Panc1 (cell line): ENCODE data around the gene DNTT.

Source experiments
- POLR2AphosphoS5 ChIP-seq: IDR thresholded peaks from 2 replicates; pipeline ENCODE4 v1.6.1; 2012; ENCODE audit warnings: mild to moderate bottlenecking, low read depth, low read length, moderate library complexity
- SIN3A ChIP-seq: IDR thresholded peaks from 2 replicates; pipeline ENCODE4 v1.6.1; 2012; ENCODE audit warnings: low read depth, mild to moderate bottlenecking, low read length, moderate library complexity, borderline replicate concordance; ENCODE audit not compliant: insufficient read depth
- TCF7L2 ChIP-seq: IDR thresholded peaks from 2 replicates; pipeline ENCODE4 v1.6.1; 2011; ENCODE audit warnings: mild to moderate bottlenecking, low read depth, low read length, inconsistent platforms
- TF ChIP-seq, protein P1 (sequence below): fragments of 450-650 bp; IDR thresholded peaks from 2 replicates; pipeline ENCODE4 v1.5.1; 2017; ENCODE audit warnings: mild to moderate bottlenecking
- TF ChIP-seq, protein P2 (sequence below), 2 experiments: IDR thresholded peaks; 2 replicates each; pipeline ENCODE4 v1.6.1; 2011 to 2012; ENCODE audit warnings: low read depth in 2 of 2, control low read depth in 1 of 2, low read length in 1 of 2, mild to moderate bottlenecking in 1 of 2, moderate library complexity in 1 of 2; ENCODE audit not compliant: insufficient read depth in 1 of 2

DNA sequence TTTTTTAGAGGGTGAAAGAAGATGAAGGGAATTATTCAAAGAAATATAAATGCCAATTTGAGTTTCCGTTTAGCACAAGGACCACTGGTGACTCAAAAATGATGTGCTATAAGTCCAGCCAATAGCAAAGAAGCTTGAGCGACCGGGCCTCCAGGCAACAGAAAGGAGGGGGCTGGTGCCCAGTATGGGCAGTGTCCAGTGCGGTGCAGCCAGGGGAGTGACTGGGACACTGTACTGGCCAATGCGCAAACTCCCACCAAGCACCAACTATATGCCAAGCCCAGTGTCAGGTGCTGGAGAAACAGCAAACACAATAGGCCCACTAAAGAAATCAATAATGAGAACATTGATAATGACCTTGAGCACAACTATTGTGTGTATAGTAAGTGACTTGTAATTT is 64.7 kb downstream of the DNTT start:
- TF ChIP-seq, protein P1, sequence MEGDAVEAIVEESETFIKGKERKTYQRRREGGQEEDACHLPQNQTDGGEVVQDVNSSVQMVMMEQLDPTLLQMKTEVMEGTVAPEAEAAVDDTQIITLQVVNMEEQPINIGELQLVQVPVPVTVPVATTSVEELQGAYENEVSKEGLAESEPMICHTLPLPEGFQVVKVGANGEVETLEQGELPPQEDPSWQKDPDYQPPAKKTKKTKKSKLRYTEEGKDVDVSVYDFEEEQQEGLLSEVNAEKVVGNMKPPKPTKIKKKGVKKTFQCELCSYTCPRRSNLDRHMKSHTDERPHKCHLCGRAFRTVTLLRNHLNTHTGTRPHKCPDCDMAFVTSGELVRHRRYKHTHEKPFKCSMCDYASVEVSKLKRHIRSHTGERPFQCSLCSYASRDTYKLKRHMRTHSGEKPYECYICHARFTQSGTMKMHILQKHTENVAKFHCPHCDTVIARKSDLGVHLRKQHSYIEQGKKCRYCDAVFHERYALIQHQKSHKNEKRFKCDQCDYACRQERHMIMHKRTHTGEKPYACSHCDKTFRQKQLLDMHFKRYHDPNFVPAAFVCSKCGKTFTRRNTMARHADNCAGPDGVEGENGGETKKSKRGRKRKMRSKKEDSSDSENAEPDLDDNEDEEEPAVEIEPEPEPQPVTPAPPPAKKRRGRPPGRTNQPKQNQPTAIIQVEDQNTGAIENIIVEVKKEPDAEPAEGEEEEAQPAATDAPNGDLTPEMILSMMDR, result no peak
- TF ChIP-seq TCF7L2 (no peak), POLR2AphosphoS5 (no peak), SIN3A (no peak)
- TF ChIP-seq, protein P2, sequence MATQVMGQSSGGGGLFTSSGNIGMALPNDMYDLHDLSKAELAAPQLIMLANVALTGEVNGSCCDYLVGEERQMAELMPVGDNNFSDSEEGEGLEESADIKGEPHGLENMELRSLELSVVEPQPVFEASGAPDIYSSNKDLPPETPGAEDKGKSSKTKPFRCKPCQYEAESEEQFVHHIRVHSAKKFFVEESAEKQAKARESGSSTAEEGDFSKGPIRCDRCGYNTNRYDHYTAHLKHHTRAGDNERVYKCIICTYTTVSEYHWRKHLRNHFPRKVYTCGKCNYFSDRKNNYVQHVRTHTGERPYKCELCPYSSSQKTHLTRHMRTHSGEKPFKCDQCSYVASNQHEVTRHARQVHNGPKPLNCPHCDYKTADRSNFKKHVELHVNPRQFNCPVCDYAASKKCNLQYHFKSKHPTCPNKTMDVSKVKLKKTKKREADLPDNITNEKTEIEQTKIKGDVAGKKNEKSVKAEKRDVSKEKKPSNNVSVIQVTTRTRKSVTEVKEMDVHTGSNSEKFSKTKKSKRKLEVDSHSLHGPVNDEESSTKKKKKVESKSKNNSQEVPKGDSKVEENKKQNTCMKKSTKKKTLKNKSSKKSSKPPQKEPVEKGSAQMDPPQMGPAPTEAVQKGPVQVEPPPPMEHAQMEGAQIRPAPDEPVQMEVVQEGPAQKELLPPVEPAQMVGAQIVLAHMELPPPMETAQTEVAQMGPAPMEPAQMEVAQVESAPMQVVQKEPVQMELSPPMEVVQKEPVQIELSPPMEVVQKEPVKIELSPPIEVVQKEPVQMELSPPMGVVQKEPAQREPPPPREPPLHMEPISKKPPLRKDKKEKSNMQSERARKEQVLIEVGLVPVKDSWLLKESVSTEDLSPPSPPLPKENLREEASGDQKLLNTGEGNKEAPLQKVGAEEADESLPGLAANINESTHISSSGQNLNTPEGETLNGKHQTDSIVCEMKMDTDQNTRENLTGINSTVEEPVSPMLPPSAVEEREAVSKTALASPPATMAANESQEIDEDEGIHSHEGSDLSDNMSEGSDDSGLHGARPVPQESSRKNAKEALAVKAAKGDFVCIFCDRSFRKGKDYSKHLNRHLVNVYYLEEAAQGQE (IDR thresholded peaks at IDR 0.05; ENCODE audit: insufficient read depth in 1 of 2, low read depth in 2 of 2, low read length in 1 of 2), result no peak
